NT2/D1 (cell line): ENCODE measurements around the gene CIBAR2.

Experiments
- SUZ12 ChIP-seq: IDR thresholded peaks from 2 replicates; pipeline ENCODE4 v1.6.1; 2011; ENCODE audit not compliant: insufficient read length, insufficient read depth; ENCODE audit errors: extremely low read depth
- YY1 ChIP-seq: IDR thresholded peaks from 2 replicates; pipeline ENCODE4 v1.6.1; 2011; ENCODE audit not compliant: insufficient read length, insufficient read depth
- ZNF274 ChIP-seq: IDR thresholded peaks from 2 replicates; pipeline ENCODE4 v1.6.1; 2011; ENCODE audit warnings: mild to moderate bottlenecking, low read depth, low read length

GRCh38 chr16:85081038-85081437 is 31.2 kb downstream of the CIBAR2 start:
- TF ChIP-seq ZNF274 (no peak), YY1 (no peak), SUZ12 (no peak)
